NCI-H1436 treated with DMSO at 0.1 percent for 48 hours (cell line): ENCODE results near the gene MAMDC4.
"Not testable (repeated sequence)": the region's sequence is repeated elsewhere in the genome, so short reads cannot be mapped to it uniquely, and the experiment has no call there.

Experiments used
- DNase-seq: peaks from one replicate; lab custom pipeline; 2025; lab: John Stamatoyannopoulos, UW

MAMDC4 gene

DNA sequence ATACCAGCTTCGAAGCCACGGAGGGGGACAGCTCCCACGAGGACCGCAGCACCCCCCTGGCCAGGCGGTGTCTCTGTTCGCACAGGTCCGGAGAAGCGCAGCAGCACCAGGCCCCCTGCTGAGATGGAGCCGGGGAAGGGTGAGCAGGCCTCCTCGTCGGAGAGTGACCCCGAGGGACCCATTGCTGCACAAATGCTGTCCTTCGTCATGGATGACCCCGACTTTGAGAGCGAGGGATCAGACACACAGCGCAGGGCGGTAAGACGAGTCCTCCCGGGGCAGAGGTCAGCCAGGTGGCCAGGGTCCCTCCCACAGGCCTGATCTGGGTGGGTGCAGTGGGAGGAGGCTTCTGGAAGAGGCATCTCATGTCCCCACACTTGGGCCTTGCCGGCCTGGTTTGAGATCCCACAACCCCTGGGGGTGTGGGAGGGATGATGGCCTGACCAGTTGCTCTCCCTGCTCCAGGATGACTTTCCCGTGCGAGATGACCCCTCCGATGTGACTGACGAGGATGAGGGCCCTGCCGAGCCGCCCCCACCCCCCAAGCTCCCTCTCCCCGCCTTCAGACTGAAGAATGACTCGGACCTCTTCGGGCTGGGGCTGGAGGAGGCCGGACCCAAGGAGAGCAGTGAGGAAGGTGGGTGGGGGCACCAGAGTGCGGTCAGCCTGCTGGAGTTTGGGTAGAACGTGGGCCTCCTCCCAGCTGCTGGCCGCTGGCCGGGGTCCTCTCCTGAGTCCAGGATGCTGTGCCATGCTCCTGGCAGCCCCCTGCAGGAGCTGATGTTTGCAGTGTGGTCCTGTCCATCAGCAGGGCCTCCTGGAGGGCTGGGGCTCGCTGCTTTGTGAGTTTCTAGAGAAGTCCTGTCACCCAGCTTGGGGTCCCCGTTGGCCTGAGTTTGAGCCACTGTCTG is 12.7 kb upstream of the MAMDC4 start:
- no peak for DNase-seq

DNA sequence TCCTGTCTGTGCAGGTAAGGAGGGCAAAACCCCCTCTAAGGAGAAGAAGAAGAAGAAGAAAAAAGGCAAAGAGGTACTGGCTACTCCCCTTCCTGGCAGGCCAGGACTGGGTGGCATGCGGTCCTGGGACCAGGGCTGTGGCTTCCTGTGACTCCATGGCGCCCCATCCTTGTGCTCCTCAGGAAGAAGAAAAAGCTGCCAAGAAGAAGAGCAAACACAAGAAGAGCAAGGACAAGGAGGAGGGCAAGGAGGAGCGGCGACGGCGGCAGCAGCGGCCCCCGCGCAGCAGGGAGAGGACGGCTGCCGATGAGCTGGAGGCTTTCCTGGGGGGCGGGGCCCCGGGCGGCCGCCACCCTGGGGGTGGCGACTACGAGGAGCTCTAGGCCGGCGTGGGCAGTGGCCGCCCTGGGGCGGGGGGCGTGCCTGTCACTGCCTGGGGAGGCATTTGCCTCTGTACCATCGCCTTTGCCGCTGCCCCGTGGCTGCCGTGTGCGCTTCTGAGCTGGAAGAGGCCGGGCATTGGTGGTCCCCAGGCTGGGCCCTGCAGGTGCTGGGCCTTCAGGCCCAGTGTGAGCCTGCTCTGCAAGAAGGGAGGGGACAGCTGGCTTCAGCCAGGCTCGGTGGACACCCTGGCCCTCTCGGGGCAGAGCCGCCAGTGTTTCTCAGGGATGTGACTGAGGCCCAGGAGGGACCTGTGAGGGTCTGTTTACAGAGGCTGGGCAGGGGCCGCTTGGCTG is 11.8 kb upstream of the MAMDC4 start:
- DNase-seq, result no peak

DNA sequence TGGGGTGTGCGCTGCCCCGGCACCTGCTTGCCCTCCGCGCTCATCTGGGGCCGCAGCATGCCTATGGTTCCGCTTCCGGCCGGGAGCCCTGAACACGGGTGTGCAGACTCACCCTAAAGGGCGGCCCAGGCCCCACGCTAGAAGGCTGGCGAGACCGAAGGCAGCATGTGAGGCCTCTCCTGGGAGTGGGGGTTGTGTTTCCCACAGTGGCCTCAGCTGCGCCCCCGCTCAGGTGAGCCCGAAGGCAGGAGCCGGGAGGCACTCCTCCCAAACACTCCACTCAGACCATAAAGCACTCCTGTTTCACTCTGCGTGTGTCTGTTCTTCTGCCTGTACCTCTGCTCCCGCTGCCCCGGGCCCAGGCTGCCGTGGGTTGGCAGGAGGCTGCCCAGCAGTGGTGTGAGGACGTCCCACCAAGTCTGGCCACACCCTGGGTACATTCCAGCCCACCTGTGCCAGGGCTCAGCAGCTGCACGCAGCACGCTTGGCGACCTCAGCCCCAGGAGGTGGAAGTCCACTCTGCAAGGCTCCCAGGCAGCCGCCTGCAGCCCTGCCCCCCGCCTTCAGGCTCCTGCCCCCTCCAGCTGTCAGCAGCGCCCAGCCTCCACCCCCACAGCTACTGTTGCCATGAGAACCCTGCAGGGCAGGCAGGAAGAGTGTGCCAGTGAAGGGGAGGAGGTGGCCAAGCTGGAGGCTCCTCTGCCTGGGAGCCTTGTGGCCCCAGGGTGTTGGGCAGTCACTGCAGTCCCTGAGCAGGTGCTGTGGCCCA is 11.1 kb upstream of the MAMDC4 start:
- DNase-seq, result no peak

DNA sequence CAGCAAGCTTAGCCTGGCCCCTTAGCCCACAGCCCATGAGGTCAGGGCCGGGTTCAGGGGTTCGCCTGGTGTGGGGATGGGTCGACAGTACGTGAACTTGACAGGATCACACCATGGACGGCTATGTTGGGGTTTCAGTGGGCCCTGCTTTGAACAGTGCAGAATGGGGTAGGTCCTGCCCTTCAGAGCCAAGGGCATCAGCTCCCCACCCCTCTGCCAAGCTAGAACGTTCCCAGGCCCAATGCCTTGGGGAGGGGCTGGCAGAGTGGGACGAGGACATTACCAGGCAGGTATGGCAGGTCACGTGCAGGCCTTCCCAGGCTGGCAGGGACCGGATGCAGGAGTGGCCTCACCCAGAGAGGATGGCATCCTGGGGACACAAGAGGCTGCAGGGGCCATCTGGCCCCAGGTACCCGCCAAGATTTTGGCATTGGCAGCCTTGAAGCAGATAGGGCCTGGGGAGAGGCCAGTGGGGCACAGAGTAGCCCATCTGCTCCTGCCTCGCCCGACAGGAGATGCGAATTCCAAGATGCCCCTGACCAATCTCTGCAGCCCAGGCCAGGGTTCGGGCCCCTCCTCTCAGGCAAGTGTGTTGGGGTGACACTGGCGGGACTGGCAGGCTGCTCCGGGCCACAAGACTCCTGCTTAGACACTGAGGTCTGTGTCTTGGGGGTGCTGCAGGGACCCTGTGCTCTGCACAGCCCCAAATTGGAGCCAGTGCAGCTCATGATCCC is 10.3 kb upstream of the MAMDC4 start:
- DNase-seq, result not testable (repeated sequence)

DNA sequence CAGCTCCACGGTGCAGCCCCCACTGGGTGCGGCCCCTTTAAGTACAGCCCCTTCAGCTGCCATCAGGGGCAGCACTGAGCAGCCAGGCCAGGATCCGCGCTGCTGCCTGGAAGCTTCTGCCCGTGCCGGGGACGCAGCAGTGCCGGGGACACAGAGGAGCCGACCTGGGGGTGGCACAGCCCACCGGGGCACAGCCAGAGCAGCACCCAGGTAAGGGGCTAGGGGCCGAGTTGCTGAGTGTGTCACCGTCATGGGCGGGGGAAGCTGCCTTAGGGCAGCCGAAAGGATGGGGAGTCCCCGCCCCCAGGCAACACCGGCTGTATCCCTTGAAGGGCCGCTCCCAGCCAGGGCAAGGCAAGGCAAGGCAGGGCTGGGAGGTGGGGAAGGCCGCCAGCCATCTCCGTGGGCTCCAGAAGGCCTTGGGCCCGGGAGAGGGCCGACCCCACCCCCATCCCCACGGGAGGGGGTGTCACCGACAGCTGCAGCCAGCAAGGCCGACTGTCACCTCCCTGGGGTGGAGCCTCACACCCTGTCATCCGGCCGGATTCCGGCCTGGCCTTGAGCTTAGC is 9.7 kb upstream of the MAMDC4 start, which contains the start of gene AJM1:
AJM1 (plus strand) TSS at position 99 of the 569 bp plus-strand sequence. CDS start 1,937 bp downstream, outside the sequence.
- DNase-seq, result not testable (repeated sequence)

DNA sequence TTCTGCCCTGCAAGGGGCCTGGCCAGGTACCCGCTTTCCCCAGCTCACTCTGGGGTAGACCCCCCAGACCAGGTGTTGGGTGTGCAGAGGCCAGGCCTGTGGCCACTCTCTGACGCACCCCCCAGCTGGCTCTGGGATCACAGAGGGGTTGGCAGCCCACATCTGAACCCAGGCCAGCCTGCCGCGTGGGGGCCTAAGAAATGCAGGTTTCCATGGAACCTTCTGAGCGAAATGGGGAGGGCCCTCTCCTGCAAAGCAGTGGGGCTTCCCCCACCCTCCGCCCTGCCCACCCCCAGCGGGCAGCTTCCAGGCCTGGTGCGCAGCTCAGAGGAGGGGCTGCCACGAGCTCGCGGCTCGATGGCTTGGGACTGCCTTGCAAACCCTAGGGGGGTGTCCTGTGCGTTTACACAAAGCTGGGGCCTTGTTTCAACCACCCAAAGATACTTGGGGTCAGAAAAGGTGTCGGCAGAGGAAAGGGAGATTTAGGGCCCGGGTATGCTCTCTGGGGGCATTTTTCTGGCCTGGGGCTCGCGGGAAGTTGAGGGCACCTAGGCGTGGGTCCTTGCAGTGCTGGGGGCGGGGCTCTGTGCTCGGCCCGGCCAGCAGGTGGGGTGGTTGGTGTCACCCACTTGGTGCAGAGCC is 8.9 kb upstream of the MAMDC4 start:
- DNase-seq, result not testable (repeated sequence)

DNA sequence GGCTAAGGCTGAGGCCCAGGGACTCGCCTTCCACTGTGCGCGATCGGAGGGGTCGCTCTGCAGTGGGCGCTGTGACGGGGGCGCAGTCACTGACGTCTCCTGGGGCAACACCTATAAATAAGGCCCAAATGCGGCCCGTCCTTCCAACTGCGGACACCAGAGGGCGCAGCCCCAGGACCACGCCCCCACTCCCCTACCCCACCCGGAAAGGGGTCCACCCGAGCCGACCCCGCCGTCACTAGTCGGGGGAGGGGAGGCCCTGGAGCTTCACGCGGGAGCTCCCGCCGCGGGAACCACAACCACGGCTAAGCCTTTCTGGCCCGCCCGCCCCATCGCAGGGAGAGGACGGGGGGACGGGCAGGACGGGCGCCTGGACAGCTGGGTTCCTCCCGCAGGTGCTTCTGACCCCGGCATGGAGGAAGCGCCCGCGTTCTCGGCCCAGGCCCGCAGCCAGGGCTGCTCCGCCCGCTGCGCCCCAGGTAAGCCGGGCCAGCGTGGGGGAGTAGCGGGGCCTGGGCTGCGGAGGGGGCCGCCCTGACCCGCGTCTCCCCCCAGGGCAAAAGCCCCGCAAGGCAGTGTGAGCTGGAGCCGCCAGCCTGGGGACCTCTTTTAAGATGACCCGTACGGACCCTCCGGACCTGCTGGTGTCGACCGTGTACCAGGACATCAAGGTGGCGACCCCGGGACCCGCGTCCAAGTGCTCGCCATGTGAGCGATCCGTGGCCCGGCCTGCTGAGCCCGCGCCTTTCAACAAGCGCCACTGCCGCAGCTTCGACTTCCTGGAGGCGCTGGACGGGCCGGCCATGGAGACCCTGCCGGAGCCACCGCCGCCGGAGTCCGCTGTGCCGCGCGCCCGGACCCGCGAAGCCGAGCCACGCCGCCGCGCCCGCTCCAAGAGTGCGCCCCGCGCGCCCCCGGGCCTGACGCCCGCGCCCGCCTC is 8.1 kb upstream of the MAMDC4 start:
- DNase-seq, result not testable (repeated sequence)

DNA sequence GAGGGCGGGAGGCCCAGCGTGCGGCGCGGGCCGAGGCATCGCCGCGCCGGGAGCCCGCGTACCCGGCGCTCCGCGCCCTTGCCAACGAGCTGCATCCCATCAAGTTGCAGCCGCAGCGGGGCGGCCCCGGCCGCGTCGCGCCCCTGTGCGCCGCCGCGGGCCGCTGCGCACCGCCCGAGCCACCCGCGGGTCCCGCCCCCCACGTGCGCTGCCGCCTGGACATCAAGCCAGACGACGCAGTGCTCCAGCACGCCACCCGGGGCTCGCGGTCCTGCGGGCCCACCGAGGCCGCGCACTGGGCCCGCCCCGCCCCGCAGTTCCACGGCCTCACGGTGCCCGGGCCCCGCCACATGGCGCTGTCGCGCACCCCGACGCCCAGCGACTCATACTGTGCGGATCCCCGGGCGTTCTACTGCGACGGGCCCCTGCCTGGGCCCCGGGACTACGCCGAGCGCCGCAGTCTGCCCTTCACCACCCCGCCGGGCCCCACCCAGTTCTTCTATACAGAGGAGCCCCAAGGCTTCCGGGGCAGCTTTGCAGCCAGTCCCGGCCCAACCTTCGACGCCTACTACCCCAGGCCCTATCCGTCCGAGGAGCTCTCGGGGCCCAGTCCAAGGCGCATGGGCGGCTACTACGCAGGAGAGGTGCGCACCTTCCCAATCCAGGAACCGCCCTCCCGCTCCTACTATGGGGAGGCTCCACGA is 7.2 kb upstream of the MAMDC4 start:
- DNase-seq, result no peak

DNA sequence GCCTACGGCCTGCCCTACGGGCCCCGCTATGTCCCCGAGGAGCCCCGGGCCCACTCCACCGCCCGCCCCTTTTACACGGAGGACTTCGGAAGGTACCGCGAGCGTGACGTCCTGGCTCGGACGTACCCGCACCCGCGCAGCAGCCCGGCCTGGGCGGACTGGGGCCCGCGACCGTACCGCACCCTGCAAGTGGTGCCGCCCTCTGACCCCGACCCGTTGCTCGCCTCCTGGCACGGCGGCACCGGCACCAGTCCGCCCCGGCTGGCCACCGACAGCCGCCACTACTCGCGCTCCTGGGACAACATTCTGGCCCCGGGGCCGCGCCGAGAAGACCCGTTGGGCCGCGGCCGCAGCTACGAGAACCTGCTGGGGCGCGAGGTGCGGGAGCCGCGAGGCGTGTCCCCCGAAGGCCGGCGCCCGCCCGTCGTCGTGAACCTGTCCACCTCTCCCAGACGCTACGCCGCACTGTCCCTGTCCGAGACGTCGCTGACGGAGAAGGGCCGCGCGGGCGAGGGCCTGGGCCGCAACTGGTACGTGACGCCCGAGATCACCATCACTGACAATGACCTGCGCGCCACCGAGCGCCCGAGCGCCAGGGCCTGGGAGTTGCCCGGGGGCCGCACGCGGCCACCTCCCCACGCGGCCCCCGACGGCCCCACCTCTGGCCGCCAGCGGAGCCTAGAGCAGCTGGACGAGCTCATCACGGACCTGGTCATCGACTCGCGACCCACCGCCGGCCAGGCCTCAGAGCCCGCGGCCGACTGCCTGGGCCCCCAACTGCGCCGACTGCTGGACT is 6.5 kb upstream of the MAMDC4 start:
- DNase-seq, result no peak

DNA sequence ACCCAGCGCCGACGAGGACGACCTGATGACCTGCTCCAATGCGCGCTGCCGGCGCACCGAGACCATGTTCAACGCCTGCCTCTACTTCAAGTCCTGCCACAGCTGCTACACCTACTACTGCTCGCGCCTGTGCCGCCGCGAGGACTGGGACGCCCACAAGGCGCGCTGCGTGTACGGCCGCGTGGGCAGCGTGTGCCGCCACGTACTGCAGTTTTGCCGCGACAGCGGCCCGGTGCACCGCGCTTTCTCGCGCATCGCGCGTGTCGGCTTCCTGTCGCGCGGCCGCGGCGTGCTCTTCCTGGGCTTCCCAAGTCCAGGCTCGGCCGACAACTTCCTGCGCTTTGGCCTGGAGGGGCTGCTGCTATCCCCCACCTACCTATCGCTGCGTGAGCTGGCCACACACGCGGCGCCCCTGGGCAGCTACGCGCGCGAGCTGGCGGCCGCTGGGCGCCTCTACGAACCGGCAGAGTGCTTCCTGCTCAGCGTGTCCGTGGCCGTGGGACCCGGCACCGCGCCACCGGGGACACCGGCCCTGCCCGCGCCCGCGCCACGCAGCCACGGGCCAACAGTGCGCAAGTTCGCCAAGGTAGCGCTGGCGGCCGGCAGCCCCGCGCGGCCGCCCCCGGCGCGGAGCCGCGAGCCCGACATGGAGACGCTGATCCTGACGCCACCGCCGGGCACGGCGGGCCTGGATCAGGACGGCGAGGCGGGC is 5.6 kb upstream of the MAMDC4 start:
- no peak for DNase-seq

DNA sequence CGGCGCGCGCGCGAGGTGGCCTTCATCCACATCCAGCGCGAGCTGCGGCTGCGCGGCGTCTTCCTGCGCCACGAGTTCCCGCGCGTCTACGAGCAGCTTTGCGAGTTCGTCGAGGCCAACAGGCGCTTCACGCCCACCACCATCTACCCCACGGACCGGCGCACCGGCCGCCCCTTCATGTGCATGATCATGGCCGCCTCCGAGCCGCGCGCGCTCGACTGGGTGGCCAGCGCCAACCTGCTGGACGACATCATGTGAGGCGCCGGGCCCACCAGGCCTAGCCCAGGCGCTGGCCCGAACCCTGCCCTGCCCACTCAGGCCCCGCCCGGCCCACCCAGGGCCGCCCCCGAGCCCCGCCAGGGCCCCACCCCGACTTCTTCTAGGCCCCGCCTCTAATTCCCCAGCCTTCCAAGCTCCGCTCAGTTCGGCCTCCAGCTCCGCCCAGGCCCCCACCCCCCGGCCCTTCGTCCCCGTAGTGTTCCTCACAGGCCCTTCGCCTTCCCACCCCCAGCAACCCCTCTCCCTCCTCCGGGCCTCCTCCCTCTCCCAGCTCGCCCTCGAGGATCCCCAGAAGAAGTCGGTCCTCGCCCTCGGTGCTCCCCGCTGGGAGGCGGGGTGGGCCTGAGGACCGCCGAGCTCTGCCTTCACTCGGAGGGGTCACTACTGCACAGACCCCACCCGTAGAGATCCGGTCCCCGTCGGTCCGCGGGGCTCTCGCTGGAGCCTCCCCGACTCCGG is 4.9 kb upstream of the MAMDC4 start:
- DNase-seq, result no peak

DNA sequence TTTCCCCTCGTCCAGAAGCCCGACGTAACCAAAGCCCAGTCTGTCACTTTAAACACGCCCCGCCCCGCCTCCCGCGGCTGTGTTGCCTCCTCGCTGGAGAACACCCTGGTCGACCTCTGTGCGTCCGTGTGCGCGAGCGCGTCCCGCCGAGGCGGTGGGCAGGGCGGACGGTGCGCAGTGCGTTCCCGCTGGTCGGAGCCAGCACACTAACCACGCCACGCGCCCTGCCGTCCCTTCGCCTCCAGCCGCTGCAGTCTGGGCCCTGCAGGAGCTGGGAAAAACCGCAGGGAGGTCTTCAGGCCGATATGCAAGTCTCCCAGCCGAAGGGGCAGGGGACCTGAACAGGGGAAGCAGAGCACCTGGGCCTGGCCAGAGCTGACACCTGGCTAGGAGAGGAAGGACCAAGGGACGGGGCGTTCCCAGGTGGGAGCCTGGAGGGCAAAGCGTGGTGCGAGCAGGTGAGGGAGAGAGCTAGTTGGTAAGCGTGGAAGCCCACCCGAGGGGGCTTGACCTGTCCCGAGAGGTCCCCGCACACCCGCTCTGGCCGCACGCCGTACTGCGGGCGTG is 4.2 kb upstream of the MAMDC4 start:
- no peak for DNase-seq

DNA sequence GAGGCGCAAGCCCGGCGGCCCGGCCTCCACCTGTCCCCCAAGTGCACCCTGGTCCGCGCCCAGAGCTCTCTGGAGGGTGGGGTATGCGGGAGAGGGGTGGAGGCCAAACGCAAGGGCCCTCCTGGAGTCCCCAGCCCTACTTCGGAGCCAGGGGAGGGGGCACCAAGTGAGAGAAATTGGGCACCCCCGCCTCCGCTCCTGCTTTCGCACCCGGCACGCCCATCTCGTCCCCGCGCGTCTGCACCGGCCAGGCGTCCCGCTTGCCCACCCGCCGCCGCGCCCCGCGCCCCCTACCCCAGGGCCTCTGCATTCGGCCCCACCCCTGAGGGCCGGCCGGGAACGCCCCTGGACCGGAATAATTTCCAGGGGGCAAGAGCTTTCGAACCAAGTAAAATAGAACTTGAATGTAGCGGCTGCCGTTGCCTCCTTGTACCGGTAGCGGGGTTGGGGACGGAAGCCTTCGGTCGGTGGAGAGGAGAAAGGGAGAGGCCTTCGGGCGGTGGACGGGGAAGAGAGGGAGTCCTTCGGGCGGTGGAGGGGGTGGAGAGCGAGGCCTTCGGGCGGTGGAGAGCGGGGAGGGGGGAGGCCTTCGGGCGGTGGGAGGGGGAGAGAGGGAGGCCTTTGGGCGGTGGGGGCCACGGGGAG is 3.6 kb upstream of the MAMDC4 start:
- no peak for DNase-seq

DNA sequence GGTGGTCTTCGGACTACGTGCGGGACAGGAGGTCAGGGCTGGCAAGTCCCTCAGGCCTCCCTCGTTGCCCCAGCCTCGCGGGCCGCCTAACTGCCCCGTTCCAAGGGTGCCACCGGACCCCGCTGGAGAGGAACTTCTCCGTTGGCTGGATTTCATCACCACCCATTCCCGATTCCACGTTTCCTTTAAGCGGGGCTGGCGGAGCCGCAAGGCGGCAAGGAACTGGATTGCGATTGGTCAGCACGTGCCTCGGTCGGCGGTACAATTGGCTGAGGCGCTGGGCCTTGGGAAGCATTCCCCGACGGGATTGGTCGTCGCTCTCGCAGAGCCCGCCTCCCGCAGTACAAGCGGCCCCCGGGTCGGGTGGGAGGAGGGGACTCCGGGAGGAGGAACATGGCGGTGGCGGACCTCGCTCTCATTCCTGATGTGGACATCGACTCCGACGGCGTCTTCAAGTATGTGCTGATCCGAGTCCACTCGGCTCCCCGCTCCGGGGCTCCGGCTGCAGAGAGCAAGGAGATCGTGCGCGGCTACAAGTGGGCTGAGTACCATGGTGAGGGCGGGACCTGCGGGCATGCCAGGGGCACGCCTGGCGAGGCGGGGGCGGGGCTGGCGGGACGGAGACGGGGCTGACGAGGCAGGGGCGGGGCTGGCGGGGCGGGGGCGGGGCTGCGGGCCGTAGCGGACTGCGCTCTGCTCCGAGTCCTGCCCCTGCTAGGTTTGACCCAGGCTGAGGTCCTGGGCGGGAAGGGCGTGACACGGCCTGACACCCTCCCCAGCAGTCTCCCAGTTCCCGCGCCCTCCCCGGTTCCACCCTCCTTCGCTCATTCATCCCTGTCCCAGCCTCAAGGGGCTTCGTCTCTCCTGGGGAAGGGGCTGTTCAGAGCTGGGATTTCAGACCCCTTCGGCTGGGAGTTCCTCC is 2.8 kb upstream of the MAMDC4 start, which contains the start of gene PHPT1:
PHPT1 (plus strand) TSS at position 372 of the 922 bp plus-strand sequence; CDS start at position 394, 22 bp downstream.
- peak; percentile 90 for DNase-seq
